HG03139 (cell line): ENCODE results near the gene TOP2B.

Experiments used
- ATAC-seq: cut with Tn5 transposase; IDR thresholded peaks from one replicate; pipeline ENCODE4 v1.9.1; 2021; ENCODE audit not compliant: unreplicated experiment

TOP2B gene

DNA sequence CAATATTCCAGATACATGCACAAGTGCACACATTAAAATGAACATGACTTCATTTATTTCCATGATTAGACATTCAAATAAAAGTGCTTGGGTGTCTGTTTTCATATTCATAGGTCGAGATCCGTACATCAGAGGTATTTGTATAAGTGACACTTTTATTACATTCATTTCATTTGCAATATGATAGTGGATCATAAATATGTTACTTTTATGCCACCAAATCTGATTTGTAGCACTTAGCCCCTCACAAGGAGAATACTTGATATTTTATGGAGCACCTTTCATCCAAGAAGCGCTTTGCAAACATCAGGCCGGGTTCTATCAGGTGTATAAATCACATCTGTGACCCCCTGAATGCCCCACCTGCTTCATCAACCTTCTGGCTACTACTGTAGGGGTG is 100.6 kb downstream of the TOP2B start:
- ATAC-seq: no peak

DNA sequence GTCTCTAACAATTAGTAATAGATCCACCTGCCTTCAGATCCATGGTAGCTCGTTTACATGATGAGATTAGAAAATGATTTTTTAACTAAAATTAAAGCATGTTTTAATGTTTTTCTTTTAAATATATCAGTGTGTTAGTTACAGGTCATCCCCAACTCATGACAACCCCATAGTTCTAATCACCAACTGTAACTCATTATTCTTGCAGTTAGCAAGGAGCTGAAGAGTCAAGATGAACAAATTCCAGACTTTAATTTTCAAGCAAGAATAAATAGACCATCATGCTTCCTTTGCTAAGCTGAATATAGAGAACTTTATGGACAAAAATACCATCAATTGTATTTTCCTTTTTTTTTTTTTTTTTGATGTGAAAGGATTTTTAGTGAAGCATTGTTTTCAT is 101.1 kb downstream of the TOP2B start:
- ATAC-seq: no peak

DNA sequence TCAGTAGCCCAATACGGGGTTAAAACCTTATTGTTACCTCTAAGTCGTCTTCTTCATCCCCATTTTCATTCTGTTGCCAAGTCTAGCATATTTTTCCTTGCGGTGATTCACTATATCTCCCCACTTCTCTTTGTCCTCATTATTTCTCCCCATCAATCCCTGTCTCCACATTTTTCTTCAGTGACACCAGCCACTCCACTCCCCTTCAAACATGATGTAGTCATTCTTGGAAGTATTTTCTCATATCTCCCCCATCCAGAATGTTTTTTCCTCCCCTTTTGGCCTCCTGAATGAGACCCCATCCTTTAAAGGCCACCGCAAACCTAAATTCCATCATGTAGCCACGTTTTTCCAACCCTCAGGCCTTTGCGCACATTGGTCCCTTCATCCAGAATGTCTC is 105.9 kb downstream of the TOP2B start:
- no peak for ATAC-seq

DNA sequence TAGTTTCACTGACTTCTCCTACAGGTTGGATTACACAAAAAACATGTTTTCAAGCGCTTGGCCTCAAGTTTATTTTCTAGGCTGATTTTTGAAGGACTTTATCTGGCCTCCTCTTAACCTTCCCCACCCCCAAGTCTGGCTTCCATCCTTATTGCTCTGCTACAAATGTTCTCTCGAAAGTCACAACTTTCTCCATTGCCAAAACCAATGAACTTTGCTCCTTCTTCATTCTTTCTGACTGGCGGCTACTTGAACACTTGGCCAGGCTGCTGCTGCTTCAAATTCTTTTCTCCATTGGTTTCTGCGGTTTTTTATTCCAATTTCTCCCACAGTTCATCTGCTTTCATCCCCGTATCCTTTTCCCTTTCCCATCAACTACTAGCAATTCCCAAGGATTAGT is 106.6 kb downstream of the TOP2B start:
- ATAC-seq: no peak

DNA sequence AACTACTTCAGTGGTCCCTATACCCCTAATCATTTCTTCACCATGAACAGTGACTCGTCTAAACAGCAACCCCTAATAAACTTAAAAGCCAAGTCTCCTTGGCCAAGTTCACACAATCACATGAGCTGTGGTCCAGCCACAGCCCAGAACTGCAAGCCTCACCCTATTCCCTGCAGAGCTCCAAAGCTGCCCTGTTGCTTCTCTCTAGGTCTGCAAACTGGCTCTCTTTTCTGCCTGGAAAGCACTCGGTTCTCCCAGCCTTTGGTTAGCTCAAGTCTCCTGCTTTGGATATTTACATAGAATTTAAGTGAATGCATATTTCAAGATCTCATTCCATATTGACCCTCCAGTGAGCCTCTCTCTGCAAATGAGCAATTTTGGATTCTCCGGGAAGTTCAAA is 107.0 kb downstream of the TOP2B start:
- ATAC-seq: no peak

DNA sequence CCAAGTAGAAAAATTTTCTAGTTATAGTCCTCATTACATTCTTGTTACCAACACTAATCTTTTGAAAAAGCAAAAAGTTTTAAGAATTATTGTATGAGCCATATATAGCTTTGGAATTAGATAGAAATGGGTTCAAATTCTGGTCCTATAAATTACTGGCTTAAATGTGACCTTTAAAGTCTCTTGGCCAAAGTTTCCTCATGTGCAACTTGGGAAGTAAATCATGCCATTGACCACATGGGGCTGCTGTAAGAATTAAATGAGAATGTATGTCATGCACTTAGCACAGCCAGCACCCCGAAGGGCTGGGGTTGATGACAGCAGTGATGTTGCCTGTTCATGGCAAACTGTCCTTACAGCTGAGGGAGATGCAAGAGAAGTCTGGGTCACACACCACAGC is 108.3 kb downstream of the TOP2B start:
- ATAC-seq: no peak

DNA sequence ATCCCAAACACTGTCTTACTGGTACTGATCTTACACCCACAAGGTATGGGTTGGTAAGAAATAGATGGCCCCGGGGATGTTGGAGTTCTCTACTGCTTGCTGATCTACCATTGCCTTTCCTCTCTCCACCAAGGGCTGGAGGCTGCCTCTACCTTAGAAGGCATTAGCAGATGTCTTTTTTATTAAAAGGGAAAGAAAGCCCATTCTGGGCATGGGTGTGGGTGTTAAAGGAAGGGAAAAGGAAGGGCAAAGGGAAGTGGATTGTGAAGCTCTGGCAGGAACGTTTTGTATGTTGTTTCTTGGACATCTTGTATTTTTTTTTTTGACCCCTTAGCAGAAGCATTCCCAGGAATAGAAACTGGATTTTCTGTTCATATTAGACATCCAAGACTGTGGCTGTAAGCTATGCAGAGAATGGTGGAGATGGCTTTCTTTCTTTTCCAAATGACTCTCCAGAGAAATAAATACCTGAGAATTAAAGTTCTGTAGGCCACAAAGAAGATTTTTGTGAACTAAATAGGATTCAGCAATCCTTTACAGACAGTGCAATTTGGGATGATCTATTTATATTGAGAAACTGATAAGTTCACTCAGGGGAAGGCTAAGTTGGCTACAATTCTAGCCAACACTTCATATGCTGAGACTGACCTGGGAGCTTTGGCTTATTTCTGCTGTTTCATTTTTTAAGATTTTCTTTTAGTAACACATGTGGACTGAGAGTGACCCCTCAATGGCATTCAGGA is 108.8 kb downstream of the TOP2B start:
- ATAC-seq: no peak

DNA sequence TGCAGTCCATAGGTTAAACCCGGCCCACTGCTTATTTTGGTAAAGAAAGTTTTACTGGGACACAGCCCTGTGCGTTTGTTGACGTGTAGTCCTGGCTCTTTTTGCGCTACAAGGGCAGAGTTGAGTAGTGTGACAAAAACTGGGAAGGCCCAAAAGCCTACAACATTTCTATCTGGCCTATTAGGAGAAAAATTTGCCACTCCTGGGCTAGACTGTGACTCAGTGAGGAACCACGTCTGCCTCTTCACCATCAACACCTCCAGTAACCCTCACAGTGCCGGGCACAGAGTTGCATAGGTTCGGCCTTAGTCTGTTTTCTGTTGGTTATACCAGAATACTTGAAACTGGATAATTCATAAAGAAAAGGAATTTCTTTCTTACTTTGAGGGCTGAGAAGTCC is 110.3 kb downstream of the TOP2B start:
- no peak for ATAC-seq

DNA sequence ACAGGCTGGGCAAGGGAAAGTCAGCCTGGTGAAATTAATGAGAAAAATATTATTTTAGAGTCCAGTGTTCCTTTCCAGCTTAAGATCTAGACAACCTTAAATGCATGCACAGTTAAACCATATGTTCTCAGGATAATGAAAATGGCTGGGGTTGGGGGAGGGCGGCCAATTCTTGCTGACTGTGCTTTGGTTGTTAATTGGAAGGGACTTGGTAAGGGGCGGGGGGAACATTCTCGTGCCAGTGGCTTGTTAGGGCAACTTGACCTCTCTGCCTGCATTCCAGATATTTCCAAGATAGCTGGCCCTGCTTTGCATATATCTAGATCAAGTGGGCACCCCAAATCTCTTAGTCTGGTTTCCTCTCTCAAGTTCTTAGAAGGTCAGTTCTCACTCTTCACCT is 112.5 kb downstream of the TOP2B start:
- no peak for ATAC-seq

DNA sequence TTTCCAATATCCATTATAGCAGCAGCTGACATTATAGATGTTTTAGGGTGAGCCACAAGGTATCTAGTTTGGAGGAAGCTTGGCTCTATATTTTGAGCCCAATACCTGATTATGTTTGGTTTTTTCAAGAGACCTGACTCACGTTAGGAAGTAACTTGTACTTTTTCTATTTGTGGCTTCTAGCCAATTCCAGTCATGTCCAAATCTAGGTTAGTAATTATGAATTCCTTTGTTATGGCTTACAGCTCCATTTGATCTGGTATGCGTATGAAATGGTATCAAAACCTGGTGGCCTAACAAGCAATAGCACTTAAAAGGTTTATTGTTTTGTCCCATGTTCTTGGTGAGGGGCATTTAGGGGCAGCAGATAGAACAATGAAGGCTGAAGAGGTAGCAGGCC is 115.9 kb downstream of the TOP2B start:
- no peak for ATAC-seq

DNA sequence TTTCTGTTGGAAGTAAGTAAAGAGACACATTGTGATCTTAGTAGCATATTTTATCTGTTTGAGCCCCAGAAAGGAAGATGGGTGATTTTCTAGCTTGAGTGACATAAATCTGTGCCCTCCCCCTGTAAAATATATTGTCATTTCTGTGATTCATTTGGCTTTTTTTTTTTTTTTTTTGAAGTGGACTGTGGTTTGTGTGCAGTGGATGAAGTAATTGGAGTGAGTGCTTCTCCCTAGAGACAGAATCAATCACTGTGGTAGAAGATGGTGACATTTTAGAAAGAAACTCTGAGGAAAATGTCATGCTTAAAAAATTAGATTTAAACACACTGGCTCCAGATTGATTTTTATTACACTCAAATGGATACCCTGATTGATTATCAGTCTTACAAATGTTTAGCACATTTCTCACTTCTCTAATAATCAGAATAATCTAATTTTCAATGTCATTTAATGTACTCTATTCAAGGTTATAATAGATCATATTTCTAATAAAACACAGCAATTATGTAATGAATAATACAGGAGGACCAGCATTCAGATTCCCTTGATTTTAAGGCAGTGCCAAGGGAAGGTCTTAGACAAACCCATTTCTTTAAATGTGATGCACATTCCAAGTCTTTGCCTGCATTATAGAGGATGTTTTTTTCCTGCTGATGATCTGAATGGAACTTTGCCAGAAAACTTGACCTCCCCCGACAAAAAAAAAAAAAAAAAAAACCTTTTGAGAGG is 116.6 kb downstream of the TOP2B start:
- no peak for ATAC-seq
